ENCODE measurements around the gene MRGPRG.

- TF ChIP-seq SRF (IDR thresholded peaks at IDR 0.05; ENCODE audit: low read depth, low read length) = no peak
- TF ChIP-seq EZH2 (IDR thresholded peaks at IDR 0.05; ENCODE audit: low read depth, low read length, severe bottlenecking) = no peak
- TF ChIP-seq CREB1 (IDR thresholded peaks at IDR 0.05) = no peak
- no peak for TF ChIP-seq CTCF (IDR thresholded peaks at IDR 0.05; ENCODE audit: control extremely low read depth in 1 of 3, insufficient read depth in 1 of 3, low read depth in 1 of 3, low read length in 3 of 3)
- no peak for TF ChIP-seq GTF2F1 (IDR thresholded peaks at IDR 0.05; ENCODE audit: borderline replicate concordance, low read depth, low read length)
Measured at GRCh38 chr11:3206156-3206921, 12.3 kb downstream of the MRGPRG start.
